GM21786 (cell line): ENCODE measurements around the gene TMPRSS13.

Source experiments
- ATAC-seq: cut with Tn5 transposase; IDR thresholded peaks from one replicate; pipeline ENCODE4 v1.9.1; 2021; ENCODE audit not compliant: unreplicated experiment

TMPRSS13 gene

GRCh38 chr11:117900121-117900648 lies 29.0 kb downstream of the TMPRSS13 start:
- peak; percentile 58 for ATAC-seq

GRCh38 chr11:117898059-117898458 lies 31.1 kb downstream of the TMPRSS13 start:
- no peak for ATAC-seq

GRCh38 chr11:117892651-117893050 lies 36.6 kb downstream of the TMPRSS13 start:
- ATAC-seq, result no peak

GRCh38 chr11:117891362-117891761 lies 37.8 kb downstream of the TMPRSS13 start:
- no peak for ATAC-seq

GRCh38 chr11:117888139-117888566 lies 41.0 kb downstream of the TMPRSS13 start:
- no peak for ATAC-seq

GRCh38 chr11:117887431-117888138 lies 41.6 kb downstream of the TMPRSS13 start:
- no peak for ATAC-seq

GRCh38 chr11:117885777-117886176 lies 43.4 kb downstream of the TMPRSS13 start:
- ATAC-seq, result no peak

GRCh38 chr11:117884994-117885393 lies 44.2 kb downstream of the TMPRSS13 start:
- no peak for ATAC-seq

- ATAC-seq, result no peak
Observed at GRCh38 chr11:117883063-117883462, 46.1 kb downstream of the TMPRSS13 start.

- ATAC-seq, result no peak
Observed at GRCh38 chr11:117882311-117882905, 46.8 kb downstream of the TMPRSS13 start.

- ATAC-seq, result no peak
Observed at GRCh38 chr11:117881217-117881616, 48.0 kb downstream of the TMPRSS13 start.

- ATAC-seq, result no peak
Observed at GRCh38 chr11:117879516-117880480, 49.4 kb downstream of the TMPRSS13 start.

- no peak for ATAC-seq
Observed at GRCh38 chr11:117878939-117879475, 50.2 kb downstream of the TMPRSS13 start.

GRCh38 chr11:117878314-117878938 lies 50.8 kb downstream of the TMPRSS13 start:
- ATAC-seq, result no peak

GRCh38 chr11:117877120-117877784 lies 52.0 kb downstream of the TMPRSS13 start:
- ATAC-seq, result no peak

- ATAC-seq, result no peak
Observed at GRCh38 chr11:117876341-117877119, 52.7 kb downstream of the TMPRSS13 start, which contains the start of gene FXYD6. Gene FXYD6 (minus strand): TSS chr11:117876658. CDS start chr11:117842776, 33,882 bp downstream.

- no peak for ATAC-seq
Observed at GRCh38 chr11:117876059-117876340, 53.2 kb downstream of the TMPRSS13 start.

- no peak for ATAC-seq
Observed at GRCh38 chr11:117875382-117876058, 53.7 kb downstream of the TMPRSS13 start.

- ATAC-seq, result no peak
Observed at GRCh38 chr11:117874910-117875381, 54.3 kb downstream of the TMPRSS13 start.
